Sigmoid colon (tissue), 7 donors: ENCODE measurements around the gene PDK2. TPM values are rescaled to one million over a fixed set of nuclear protein-coding genes. Genes with fewer than 3 reads are reported as not detected.

ENCODE experiments used
- DNase-seq: peaks from one replicate; pipeline ENCODE4 v3.0.0-alpha.2; 2019
- H3K27ac ChIP-seq, 4 donors: fragments of 200-600 bp; sonication (generic); one replicate each; pipeline ENCODE4 v1.5.1; 2016 to 2019; ENCODE audit warnings: mild to moderate bottlenecking in 1 of 4
- H3K27me3 ChIP-seq, 3 donors: fragments of 200-600 bp; sonication (generic); one replicate each; pipeline ENCODE4 v1.5.1; 2019; ENCODE audit warnings: mild to moderate bottlenecking in 1 of 3
- H3K36me3 ChIP-seq, 4 donors: fragments of 200-600 bp; sonication (generic); one replicate each; pipeline ENCODE4 v1.5.1; 2016 to 2019
- H3K4me1 ChIP-seq, 4 donors: fragments of 200-600 bp; sonication (generic); one replicate each; pipeline ENCODE4 v1.5.1; 2017 to 2019
- H3K4me3 ChIP-seq, 4 donors: fragments of 200-600 bp; sonication (generic); one replicate each; pipeline ENCODE4 v1.5.1; 2017 to 2019; ENCODE audit warnings: mild to moderate bottlenecking in 2 of 4, moderate library complexity in 1 of 4
- H3K9me3 ChIP-seq, 4 donors: fragments of 200-600 bp in 3 of 4; sonication (generic) in 3 of 4; one replicate each; pipeline versions ENCODE4 v1.5.1 to v1.6.1; 2013 to 2019
- EP300 ChIP-seq, 4 donors: sonication (generic); formaldehyde crosslinking; IDR thresholded peaks; one replicate each; pipeline ENCODE4 v1.6.1; 2017; ENCODE audit warnings: antibody characterized with exemption in 4 of 4
- POLR2A ChIP-seq, 2 donors: fragments of 450-650 bp; IDR thresholded peaks; one replicate each; pipeline ENCODE4 v1.6.1; 2016; ENCODE audit warnings: antibody characterized with exemption in 2 of 2, mild to moderate bottlenecking in 2 of 2, moderate library complexity in 2 of 2
- POLR2AphosphoS5 ChIP-seq, 4 donors: sonication (generic); formaldehyde crosslinking; IDR thresholded peaks; one replicate each; pipeline ENCODE4 v1.6.1; 2017; ENCODE audit warnings: antibody characterized with exemption in 4 of 4
- WGBS, 2 donors: extraction: QIAGEN DNeasy Blood & Tissue Kit; methylation state at CpG; one replicate each; pipeline ENCODE4 v1.1.7; 2013; 5-methylcytosine and 5-hydroxymethylcytosine counted together
- intact Hi-C: fragments of 100-400 bp; cut with DNase I; formaldehyde crosslinking; loops from one replicate; pipeline ENCODE4 v1.15.1; 2023
- polyA plus RNA-seq, 3 donors: library from polyadenylated mRNA; stranded (reverse); fragments of 200-250 nt; gene quantifications; one replicate each; pipeline ENCODE4 v1.2.3, GENCODE V29; 2013
- total RNA-seq, 4 donors: library from RNA; depleted of rRNA; stranded (reverse); fragments of >200 nt; gene quantifications; one replicate each; pipeline ENCODE4 v1.1.0, GENCODE V29; 2016
- TF ChIP-seq, protein P1 (sequence below), 4 experiments: fragments of 450-650 bp in 3 of 4; fragments of 200-600 bp in 1 of 4; IDR thresholded peaks; one replicate each; pipeline ENCODE4 v1.5.1; 2016 to 2019; ENCODE audit warnings: antibody characterized with exemption in 4 of 4, mild to moderate bottlenecking in 3 of 4, moderate library complexity in 2 of 4
- donor health status: healthy with polysubstance abuse.
- donor health status: Bipolar disorder and iron deficiency.
- donor health status: healthy.

PDK2 gene
- total and polyA plus RNA-seq, 7 donors: 23.1 to 82.8 (median 43.9) TPM

DNA sequence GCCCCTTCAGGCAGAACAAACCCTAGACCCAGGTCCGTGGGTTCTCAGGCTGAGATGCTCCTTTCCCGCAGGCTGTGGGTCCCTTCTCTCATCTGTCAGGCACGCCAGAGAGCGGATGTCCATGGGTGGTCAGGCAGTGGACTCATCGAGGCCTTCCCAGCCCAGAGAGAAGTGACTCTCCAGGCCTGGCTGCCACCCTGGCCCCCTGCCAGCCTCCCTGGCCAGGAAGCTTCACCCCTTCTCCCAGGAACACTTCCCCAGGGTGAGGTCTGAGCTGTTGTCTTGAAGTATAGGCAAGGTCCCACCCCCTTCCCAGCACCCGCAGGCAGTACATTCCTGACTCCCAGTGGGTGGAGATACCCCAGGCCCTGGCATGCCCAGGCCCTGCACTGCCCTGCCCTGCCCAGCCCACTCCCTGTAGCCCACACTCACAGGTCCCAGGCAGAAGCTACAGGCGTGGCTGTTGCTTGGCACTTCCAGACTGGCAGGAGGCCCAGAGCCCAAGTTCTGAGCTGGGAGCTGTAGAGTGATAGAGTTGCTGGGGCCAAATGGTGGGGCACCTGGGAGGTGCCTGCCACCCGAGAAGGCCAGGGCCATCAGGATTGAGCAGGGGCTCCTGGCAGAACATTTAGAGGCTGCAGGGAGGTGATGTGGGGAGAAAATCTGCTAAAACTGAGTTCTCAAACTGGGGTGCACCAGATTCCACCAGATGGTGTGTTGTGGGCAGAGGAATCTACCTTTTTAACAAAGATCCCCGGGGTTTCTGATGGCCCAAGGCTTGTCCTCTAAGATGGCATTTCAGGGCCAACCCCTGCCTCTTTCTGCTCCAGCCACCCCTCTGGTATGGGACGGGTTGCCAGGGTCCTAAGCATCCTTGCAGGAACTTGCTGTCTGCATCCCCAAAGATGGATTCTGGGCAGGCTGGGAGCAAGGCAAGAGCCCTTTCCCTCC, 32.6 kb upstream of the PDK2 start:
- Histone ChIP-seq H3K4me3 (no peak overlapping the region), H3K27me3 (no peaks in the 10 kb centered on the region), H3K4me1 (peaks cover 0 to 82% (median 80%) of the 10 kb centered on the region in 4 donors), H3K36me3 (no peaks in the 10 kb centered on the region), H3K9me3 (no peaks in the 10 kb centered on the region), H3K27ac (peak overlapping the region; percentile 91 to 96 (median 94))
- TF ChIP-seq POLR2A (IDR thresholded peaks at IDR 0.05): no peak
- peak in 3 of 4 donors; percentile 5 to 37 (median 14) for TF ChIP-seq POLR2AphosphoS5 (IDR thresholded peaks at IDR 0.05)
- DNase-seq: peak; percentile 93
- intact Hi-C loops: no loop called here
- WGBS, 2 donors: 38 to 68% methylated on average over 10 of the region's 10 CpGs

- Histone ChIP-seq H3K27me3 (no peaks in the 10 kb centered on the region), H3K4me3 (no peak overlapping the region), H3K9me3 (no peaks in the 10 kb centered on the region), H3K4me1 (peaks cover 0 to 71% (median 71%) of the 10 kb centered on the region in 4 donors), H3K27ac (peak overlapping the region; percentile 91 to 96 (median 94)), H3K36me3 (peaks cover 7 to 9% (median 8%) of the 10 kb centered on the region in 4 donors)
- 94 to 96% methylated on average over 8 of the region's 8 CpGs for WGBS, 2 donors
- TF ChIP-seq EP300 (IDR thresholded peaks at IDR 0.05): no peak
- no peak for TF ChIP-seq POLR2A (IDR thresholded peaks at IDR 0.05)
- intact Hi-C loops: loop anchor here (2.0 kb wide), 1 partner anchor 37 kb away; no protein-coding TSS in a partner anchor
- DNase-seq: no peak
Observed at GRCh38 chr17:50063561-50064252, 31.4 kb upstream of the PDK2 start.

GRCh38 chr17:50064253-50065001, 30.7 kb upstream of the PDK2 start:
- 71 to 87% methylated on average over 20 of the region's 20 CpGs for WGBS, 2 donors
- intact Hi-C loops: loop anchor here (2.0 kb wide), 1 partner anchor 38 kb away; no protein-coding TSS in a partner anchor
- no peak overlapping the region for H3K4me3 ChIP-seq
- peaks cover 0 to 64% (median 63%) of the 10 kb centered on the region in 4 donors for H3K4me1 ChIP-seq
- H3K36me3 ChIP-seq: peaks cover 7 to 12% (median 10%) of the 10 kb centered on the region in 4 donors
- peak overlapping the region; percentile 91 to 96 (median 94) for H3K27ac ChIP-seq
- TF ChIP-seq POLR2A (IDR thresholded peaks at IDR 0.05): no peak
- TF ChIP-seq POLR2AphosphoS5 (IDR thresholded peaks at IDR 0.05): peak in 2 of 4 donors; percentile 15 to 28
- no peaks in the 10 kb centered on the region for H3K9me3 ChIP-seq
- no peaks in the 10 kb centered on the region for H3K27me3 ChIP-seq
- DNase-seq: peak; percentile 86

- WGBS, 2 donors: 70 to 84% methylated on average over 3 of the region's 3 CpGs
- no peak for TF ChIP-seq POLR2A (IDR thresholded peaks at IDR 0.05)
- no peak for TF ChIP-seq POLR2AphosphoS5 (IDR thresholded peaks at IDR 0.05)
- TF ChIP-seq, protein P1, sequence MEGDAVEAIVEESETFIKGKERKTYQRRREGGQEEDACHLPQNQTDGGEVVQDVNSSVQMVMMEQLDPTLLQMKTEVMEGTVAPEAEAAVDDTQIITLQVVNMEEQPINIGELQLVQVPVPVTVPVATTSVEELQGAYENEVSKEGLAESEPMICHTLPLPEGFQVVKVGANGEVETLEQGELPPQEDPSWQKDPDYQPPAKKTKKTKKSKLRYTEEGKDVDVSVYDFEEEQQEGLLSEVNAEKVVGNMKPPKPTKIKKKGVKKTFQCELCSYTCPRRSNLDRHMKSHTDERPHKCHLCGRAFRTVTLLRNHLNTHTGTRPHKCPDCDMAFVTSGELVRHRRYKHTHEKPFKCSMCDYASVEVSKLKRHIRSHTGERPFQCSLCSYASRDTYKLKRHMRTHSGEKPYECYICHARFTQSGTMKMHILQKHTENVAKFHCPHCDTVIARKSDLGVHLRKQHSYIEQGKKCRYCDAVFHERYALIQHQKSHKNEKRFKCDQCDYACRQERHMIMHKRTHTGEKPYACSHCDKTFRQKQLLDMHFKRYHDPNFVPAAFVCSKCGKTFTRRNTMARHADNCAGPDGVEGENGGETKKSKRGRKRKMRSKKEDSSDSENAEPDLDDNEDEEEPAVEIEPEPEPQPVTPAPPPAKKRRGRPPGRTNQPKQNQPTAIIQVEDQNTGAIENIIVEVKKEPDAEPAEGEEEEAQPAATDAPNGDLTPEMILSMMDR (IDR thresholded peaks at IDR 0.05): no peak
- TF ChIP-seq EP300 (IDR thresholded peaks at IDR 0.05): no peak
- peaks cover 0 to 58% (median 57%) of the 10 kb centered on the region in 4 donors for H3K4me1 ChIP-seq
Observed at GRCh38 chr17:50065056-50065455, 30.1 kb upstream of the PDK2 start.

DNA sequence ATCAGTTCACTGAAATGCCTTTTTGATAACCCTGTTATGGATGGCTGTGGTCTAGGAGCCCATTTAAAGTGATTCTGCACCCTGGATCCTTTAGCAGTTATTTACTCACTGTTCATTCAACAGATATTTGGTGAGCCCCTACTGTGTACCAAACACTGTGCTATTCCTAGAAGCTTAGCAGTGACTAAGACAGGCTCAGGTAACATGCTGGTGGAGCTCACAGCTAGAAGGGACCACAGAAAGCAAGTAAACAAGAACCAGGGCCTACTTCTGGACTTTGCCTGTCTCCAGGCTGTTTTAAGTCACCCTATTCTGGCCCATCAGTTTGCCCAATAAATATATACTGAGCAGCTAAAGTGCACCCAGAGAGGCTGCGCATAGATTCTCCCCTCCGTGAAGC, 28.2 kb upstream of the PDK2 start:
- Histone ChIP-seq H3K4me1 (peaks cover 0 to 38% (median 38%) of the 10 kb centered on the region in 4 donors), H3K9me3 (no peaks in the 10 kb centered on the region), H3K4me3 (no peak overlapping the region), H3K36me3 (peaks cover 20 to 34% (median 30%) of the 10 kb centered on the region in 4 donors), H3K27me3 (no peaks in the 10 kb centered on the region), H3K27ac (peak overlapping the region in 2 of 4 donors; percentile 91 to 96)
- intact Hi-C loops: no loop called here
- TF ChIP-seq EP300 (IDR thresholded peaks at IDR 0.05) (no peak), POLR2A (IDR thresholded peaks at IDR 0.05) (no peak), POLR2AphosphoS5 (IDR thresholded peaks at IDR 0.05) (no peak)
- TF ChIP-seq, protein P1 (IDR thresholded peaks at IDR 0.05): no peak
- DNase-seq: no peak
- WGBS, 2 donors: 96% methylated on average over 2 of the region's 2 CpGs

More at GRCh38 chr17:50065056-50065455, 30.1 kb upstream of the PDK2 start:
- no peak for DNase-seq
- Histone ChIP-seq H3K9me3 (no peaks in the 10 kb centered on the region), H3K36me3 (peaks cover 7 to 18% (median 16%) of the 10 kb centered on the region in 4 donors), H3K27me3 (no peaks in the 10 kb centered on the region), H3K4me3 (no peak overlapping the region), H3K27ac (peak overlapping the region; percentile 91 to 96 (median 94))
- intact Hi-C loops: loop anchor here (2.0 kb wide), 1 partner anchor 38 kb away; no protein-coding TSS in a partner anchor
